Stimulated activated CD8-positive, alpha-beta memory T cell treated with anti-CD3 and anti-CD28 coated beads, Interleukin-4, amount 100 ng/mL, for 4 hours (primary cell): ENCODE data around the gene AGTRAP.

Source experiments
- DNase-seq, 2 donors: peaks; one replicate each; pipeline ENCODE4 v3.0.0-alpha.2; 2020; ENCODE audit warnings: low read depth in 2 of 2, low spot score in 1 of 2

AGTRAP gene

GRCh38 chr1:11781297-11781696 is 45.4 kb downstream of the AGTRAP start:
- no peak for DNase-seq

- no peak for DNase-seq
Measured at GRCh38 chr1:11782127-11782708, 46.3 kb downstream of the AGTRAP start.

- DNase-seq = no peak
Measured at GRCh38 chr1:11783556-11783955, 47.6 kb downstream of the AGTRAP start.

- DNase-seq = no peak
Measured at GRCh38 chr1:11784256-11784992, 48.5 kb downstream of the AGTRAP start.

GRCh38 chr1:11784993-11785769 is 49.2 kb downstream of the AGTRAP start:
- DNase-seq = no peak

GRCh38 chr1:11786168-11786567 is 50.2 kb downstream of the AGTRAP start:
- no peak for DNase-seq

GRCh38 chr1:11787251-11787803 is 51.4 kb downstream of the AGTRAP start:
- no peak for DNase-seq

- no peak for DNase-seq
Measured at GRCh38 chr1:11787804-11788436, 52.0 kb downstream of the AGTRAP start.

- DNase-seq = no peak
Measured at GRCh38 chr1:11788549-11789053, 52.7 kb downstream of the AGTRAP start.

GRCh38 chr1:11789126-11790067 is 53.5 kb downstream of the AGTRAP start:
- DNase-seq = no peak

- no peak for DNase-seq
Measured at GRCh38 chr1:11790101-11790879, 54.4 kb downstream of the AGTRAP start.

GRCh38 chr1:11790880-11791715 is 55.2 kb downstream of the AGTRAP start:
- no peak for DNase-seq

- DNase-seq = no peak
Measured at GRCh38 chr1:11792106-11792505, 56.2 kb downstream of the AGTRAP start.

GRCh38 chr1:11793819-11794218 is 57.9 kb downstream of the AGTRAP start:
- no peak for DNase-seq

GRCh38 chr1:11794446-11795237 is 58.7 kb downstream of the AGTRAP start:
- DNase-seq = no peak

GRCh38 chr1:11795238-11795890 is 59.4 kb downstream of the AGTRAP start:
- no peak for DNase-seq
